ENCODE results near the gene SMYD3.
A peak's percentile ranks its signal among the peaks of the same experiment; 100 is the strongest.

Gene SMYD3

GRCh38 chr1:246199086-246199645 lies 307.9 kb downstream of the SMYD3 start:
- peak; percentile 82 for DNase-seq

- no peak for DNase-seq
Observed at GRCh38 chr1:246198115-246198816, 308.8 kb downstream of the SMYD3 start.

- DNase-seq, result no peak
Observed at GRCh38 chr1:246197076-246197475, 310.0 kb downstream of the SMYD3 start.

GRCh38 chr1:246195296-246195695 lies 311.8 kb downstream of the SMYD3 start:
- no peak for DNase-seq

- no peak for DNase-seq
Observed at GRCh38 chr1:246193537-246193936, 313.5 kb downstream of the SMYD3 start.

- DNase-seq, result no peak
Observed at GRCh38 chr1:246189126-246189525, 318.0 kb downstream of the SMYD3 start.

GRCh38 chr1:246187834-246188372 lies 319.2 kb downstream of the SMYD3 start:
- no peak for DNase-seq

- DNase-seq, result no peak
Observed at GRCh38 chr1:246184503-246184902, 322.6 kb downstream of the SMYD3 start.

- DNase-seq, result no peak
Observed at GRCh38 chr1:246182149-246182851, 324.8 kb downstream of the SMYD3 start.

DNA sequence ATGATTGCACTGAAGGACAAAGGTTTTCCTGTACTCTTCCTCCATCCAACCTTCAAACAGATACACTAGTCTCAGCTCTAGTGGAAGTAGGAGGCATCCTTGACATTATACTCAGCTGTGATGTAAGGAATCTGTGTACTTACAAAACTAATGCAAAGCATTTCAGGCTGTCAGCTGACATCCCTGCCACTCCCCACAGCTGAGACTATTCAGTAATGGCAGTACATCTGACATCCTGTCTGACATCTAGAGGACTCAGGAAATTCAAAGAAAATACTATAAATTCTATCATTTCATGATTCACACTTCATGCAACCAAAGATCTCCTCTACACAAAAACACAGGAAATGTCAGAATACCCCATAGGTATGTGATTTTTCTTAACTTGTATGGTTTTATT lies 325.8 kb downstream of the SMYD3 start:
- DNase-seq, result no peak

DNA sequence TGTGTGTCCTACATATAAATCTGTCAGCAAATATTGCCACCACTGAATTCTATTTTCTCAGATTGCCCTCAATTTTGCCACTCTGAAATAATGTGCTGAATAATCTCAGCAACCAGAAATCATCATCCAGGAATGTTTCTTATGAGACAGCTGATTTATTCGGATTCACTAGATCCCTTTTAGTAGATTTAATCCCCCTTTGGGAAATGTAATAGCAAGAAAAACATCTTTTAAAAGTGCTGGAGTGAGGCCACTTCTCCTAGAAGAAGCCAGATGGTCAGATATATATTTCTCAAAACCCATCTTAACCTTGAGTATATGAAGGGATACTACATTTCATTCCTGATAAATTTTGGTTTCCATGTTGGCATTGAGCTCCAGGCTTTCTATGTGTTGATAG lies 327.7 kb downstream of the SMYD3 start:
- no peak for DNase-seq

DNA sequence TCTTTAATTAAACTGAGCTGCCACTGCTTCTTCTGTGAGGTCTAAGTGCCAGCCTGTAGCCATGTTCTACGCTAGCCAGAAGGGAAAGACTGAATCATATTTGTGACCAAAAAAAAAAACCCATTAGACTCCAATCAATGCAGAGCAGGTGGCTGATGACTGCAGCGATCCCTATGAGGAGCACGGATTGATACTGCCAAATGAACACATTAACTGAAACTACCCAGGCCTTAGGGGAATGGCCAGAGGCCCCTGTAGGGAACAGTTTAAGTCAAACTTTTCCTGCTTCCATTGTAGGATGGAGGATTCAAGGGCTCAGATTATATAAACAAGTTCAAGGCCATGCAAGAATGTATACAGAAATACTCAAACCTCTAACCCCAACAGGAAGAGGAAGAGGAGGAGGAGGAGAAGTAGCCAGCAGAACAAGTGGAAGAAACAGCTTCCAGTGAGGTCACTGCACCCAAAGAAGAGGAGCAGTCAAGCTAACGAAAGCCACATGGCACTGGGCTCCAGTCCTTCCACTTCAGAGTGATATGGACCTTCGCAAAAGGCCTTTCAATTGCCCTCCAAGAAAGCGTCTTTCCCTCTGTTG lies 328.3 kb downstream of the SMYD3 start:
- no peak for DNase-seq

- no peak for DNase-seq
Observed at GRCh38 chr1:246176126-246177024, 330.7 kb downstream of the SMYD3 start.

DNA sequence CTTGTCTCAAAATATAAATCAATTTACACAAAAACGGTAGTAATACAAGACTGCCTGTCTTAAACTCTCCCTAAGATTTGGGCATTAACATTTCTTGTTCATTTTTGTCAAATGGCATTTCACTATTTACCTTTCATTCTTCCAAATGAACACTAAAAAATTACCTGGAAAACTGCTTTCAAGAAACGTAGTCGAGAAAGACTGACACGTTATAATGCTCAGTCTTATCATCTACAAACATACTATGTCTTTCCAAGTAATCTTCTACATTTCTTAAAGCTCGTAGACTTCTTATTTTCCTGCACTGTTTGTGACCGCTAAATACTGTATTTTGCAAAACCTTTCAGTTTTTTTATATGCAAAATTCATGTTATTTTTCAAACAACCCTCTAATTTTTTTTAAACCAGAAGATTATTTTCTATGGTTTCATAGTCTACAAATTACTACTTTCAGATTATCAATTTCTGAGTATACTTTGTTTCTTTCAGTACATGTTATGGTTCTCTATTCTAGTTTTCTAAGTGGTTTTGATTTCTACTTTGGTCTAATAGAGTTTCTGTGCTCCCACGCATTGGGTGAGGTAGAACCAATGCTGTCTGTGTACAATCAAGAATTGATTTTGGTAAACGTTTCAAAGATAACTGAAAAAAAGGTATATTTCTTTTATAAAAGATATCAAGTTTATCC lies 336.4 kb downstream of the SMYD3 start:
- DNase-seq, result no peak

- no peak for DNase-seq
Observed at GRCh38 chr1:246169486-246169885, 337.6 kb downstream of the SMYD3 start.

DNA sequence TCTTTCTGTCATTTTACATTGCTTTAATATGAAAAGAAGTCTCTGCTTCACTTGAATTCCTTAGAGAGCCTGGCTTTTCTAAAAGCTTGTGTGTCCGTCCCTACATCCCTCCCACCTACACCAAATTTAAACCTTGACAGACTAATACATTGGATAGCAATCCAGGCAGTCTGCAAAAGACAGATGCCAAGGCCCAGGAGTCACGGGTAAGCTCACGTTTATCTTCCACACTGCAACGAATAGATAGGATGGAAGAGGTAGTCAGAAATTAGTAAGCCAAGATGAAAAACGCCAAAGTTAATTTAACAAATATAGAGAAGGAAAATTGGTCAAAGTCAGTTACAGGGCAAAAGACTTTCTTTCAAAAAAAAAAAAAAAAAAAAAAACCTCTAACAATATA lies 338.1 kb downstream of the SMYD3 start:
- DNase-seq, result no peak

GRCh38 chr1:246166841-246167240 lies 340.2 kb downstream of the SMYD3 start:
- peak; percentile 51 for DNase-seq

GRCh38 chr1:246165826-246166709 lies 341.0 kb downstream of the SMYD3 start:
- peak; percentile 84 for DNase-seq

DNA sequence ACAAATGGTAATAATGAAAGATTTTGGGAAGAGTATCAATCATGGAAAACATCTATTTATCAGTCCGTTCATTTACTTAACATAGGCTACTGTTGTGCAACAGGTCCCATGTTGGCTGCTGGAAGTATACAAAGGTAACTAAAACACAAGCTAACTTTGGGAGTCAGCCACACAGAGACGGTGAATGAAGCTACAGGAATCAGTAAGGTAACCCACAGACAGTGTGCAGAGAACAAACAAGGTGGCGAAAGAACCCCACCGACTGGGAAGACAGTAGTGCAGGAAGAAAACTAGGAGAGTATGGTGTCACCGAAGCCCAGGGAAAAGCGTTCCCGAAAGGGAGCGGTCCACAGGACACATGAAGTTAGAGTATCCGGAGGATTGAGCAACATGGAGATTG lies 342.3 kb downstream of the SMYD3 start:
- DNase-seq, result no peak

- DNase-seq, result no peak
Observed at GRCh38 chr1:246162560-246162959, 344.5 kb downstream of the SMYD3 start.

DNA sequence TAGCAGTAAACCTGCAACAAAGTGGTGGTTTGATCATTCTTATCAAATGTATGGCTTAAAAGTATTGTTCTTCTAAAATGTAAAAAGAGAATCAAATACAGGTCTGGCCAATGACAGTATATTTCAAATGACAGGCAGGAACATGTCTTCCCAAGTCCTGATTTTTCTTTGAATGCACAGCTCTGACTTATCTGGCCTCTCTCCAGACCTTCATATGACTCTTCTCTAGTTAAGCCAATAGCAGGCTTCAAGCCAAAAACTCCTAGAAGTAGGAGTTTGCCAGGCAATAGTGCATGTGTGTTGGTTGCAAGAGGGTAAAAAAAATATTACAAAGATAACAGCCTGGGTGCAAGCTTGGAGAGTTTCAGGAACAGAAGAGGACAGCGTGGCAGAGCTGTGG lies 345.5 kb downstream of the SMYD3 start:
- DNase-seq, result no peak

Data from NCI-H345 (cell line).